MM.1S (cell line): ENCODE results near the gene MIGA2.

Experiments used
- DNase-seq: peaks from one replicate; pipeline ENCODE4 v3.0.0-alpha.2; 2015
- H2AFZ ChIP-seq: fragments of 300-600 bp; sonication (generic); 2 replicates; pipeline ENCODE4 v1.6.0; 2016; ENCODE audit warnings: antibody characterized with exemption, low read length
- H3F3A ChIP-seq: fragments of 300-600 bp; sonication (generic); 2 replicates; pipeline ENCODE4 v1.6.1; 2016; ENCODE audit warnings: mild to moderate bottlenecking, antibody characterized with exemption, low read length, moderate library complexity, mixed read lengths; ENCODE audit not compliant: insufficient read depth
- H3K27ac ChIP-seq: fragments of 300-600 bp; sonication (generic); 2 replicates; pipeline ENCODE4 v1.5.1; 2016; ENCODE audit warnings: mild to moderate bottlenecking, low read length
- H3K27me3 ChIP-seq: fragments of 300-600 bp; sonication (generic); replicated peaks from 2 replicates; pipeline ENCODE4 v1.6.0; 2016; ENCODE audit warnings: low read length; ENCODE audit not compliant: insufficient read depth
- H3K36me3 ChIP-seq: fragments of 300-600 bp; sonication (generic); replicated peaks from 2 replicates; pipeline ENCODE4 v1.6.1; 2016; ENCODE audit warnings: mild to moderate bottlenecking, low read length, mixed read lengths; ENCODE audit not compliant: insufficient read depth
- H3K4me1 ChIP-seq: fragments of 300-600 bp; sonication (generic); 2 replicates; pipeline ENCODE4 v1.6.1; 2016; ENCODE audit warnings: low read length, mixed read lengths
- H3K4me2 ChIP-seq: fragments of 300-600 bp; sonication (generic); 2 replicates; pipeline ENCODE4 v1.6.0; 2016; ENCODE audit warnings: low read depth, low read length
- H3K4me3 ChIP-seq: fragments of 300-600 bp; sonication (generic); 2 replicates; pipeline ENCODE4 v1.5.1; 2016; ENCODE audit warnings: low read length, mixed read lengths
- H3K79me2 ChIP-seq: fragments of 300-600 bp; sonication (generic); 2 replicates; pipeline ENCODE4 v1.6.1; 2016; ENCODE audit warnings: mixed run types, low read length, mixed read lengths
- H3K9ac ChIP-seq: fragments of 300-600 bp; sonication (generic); 2 replicates; pipeline ENCODE4 v1.6.1; 2016; ENCODE audit warnings: low read length, mixed read lengths
- H3K9me2 ChIP-seq: fragments of 300-600 bp; sonication (generic); replicated peaks from 2 replicates; pipeline ENCODE4 v1.6.1; 2016; ENCODE audit warnings: mild to moderate bottlenecking, low read length, mixed read lengths; ENCODE audit not compliant: insufficient read depth
- H3K9me3 ChIP-seq: fragments of 300-600 bp; sonication (generic); replicated peaks from 2 replicates; pipeline ENCODE4 v1.6.1; 2016; ENCODE audit warnings: mild to moderate bottlenecking, low read length, mixed read lengths; ENCODE audit not compliant: insufficient read depth
- H4K20me1 ChIP-seq: fragments of 300-600 bp; sonication (generic); 2 replicates; pipeline ENCODE4 v1.6.1; 2016; ENCODE audit warnings: mild to moderate bottlenecking, low read length, moderate library complexity, mixed read lengths; ENCODE audit not compliant: insufficient read depth
- CTCF ChIP-seq: fragments of 300-600 bp; sonication (generic); IDR thresholded peaks from 2 replicates; pipeline ENCODE4 v1.5.1; 2016; ENCODE audit warnings: antibody characterized with exemption, low read length, mixed read lengths
- EZH2 ChIP-seq: fragments of 300-600 bp; sonication (generic); optimal IDR thresholded peaks from 2 replicates; pipeline ENCODE3; 2017; ENCODE audit warnings: low read depth, mild to moderate bottlenecking, antibody characterized with exemption, low read length, mixed read lengths
- EZH2phosphoT487 ChIP-seq: fragments of 300-600 bp; sonication (generic); IDR thresholded peaks from 2 replicates; pipeline ENCODE4 v1.6.1; 2018; ENCODE audit warnings: antibody characterized with exemption, low read length

MIGA2 gene

DNA sequence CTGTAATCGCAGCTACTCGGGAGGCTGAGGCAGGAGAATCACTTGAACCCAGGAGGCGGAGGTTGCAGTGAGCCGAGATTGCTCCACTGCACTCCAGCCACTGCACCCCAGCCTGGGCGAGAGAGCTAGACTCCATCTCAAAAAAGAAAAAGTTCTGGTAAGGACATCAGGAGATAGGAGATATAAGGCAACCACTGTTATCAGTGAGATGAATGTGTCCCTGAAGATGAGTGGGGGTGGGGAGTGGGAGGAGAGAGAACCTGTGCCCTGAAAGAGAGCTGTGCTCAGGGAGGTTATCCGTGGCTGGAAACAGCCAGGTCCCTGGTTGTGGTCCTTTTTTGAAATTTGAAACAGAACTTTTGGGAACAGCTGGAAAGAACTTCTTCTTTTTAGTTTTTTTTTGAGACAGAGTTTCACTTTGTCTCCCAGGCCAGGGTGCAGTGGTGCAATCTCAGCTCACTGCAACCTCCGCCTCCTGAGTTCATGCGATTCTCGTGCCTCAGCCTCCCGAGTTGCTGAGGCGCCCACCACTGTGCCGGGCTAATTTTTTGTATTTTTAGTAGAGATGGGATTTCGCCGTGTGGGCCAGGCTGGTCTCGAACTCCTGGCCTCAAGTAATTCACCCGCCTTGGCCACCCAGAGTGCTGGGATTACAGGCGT, 77.3 kb downstream of the MIGA2 start:
- Histone ChIP-seq H3K9ac (no peak overlapping the region), H3K9me2 (no peaks in the 10 kb centered on the region), H3K4me1 (no peaks in the 10 kb centered on the region), H3F3A (no peaks in the 10 kb centered on the region), H3K9me3 (no peaks in the 10 kb centered on the region), H2AFZ (no peak overlapping the region), H3K79me2 (peaks cover 72% of the 10 kb centered on the region), H4K20me1 (no peaks in the 10 kb centered on the region), H3K4me2 (no peak overlapping the region), H3K27me3 (no peaks in the 10 kb centered on the region), H3K4me3 (no peak overlapping the region), H3K27ac (no peak overlapping the region), H3K36me3 (no peaks in the 10 kb centered on the region)
- TF ChIP-seq CTCF (no peak), EZH2phosphoT487 (no peak), EZH2 (no peak)
- no peak for DNase-seq

DNA sequence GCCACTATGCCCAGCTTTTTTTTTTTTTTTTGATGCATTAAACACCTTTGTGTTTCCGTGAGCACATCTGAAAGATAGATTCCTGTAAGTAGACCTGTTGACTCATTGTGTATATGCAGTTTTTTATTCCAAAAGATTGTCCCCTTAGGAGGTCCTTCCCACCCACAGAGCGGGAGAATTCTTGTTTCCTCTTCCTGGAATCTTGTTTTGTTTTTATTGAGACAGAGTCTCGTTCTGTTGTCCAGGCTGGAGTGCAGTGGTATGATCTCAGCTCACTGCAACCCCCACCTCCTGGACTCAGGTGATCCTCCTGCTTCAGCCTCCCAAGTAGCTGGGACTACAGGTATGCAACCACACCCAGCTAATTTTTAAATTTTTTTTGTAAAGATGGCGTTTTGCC, 82.4 kb downstream of the MIGA2 start:
- H3K27me3 ChIP-seq, result no peaks in the 10 kb centered on the region
- H3K79me2 ChIP-seq, result peaks cover 62% of the 10 kb centered on the region
- H3K27ac ChIP-seq, result no peak overlapping the region
- H3K4me1 ChIP-seq, result no peaks in the 10 kb centered on the region
- DNase-seq, result no peak
- no peaks in the 10 kb centered on the region for H3K36me3 ChIP-seq
- TF ChIP-seq EZH2phosphoT487, result no peak
- TF ChIP-seq EZH2, result no peak
- TF ChIP-seq CTCF, result no peak
- no peak overlapping the region for H3K4me2 ChIP-seq
- H2AFZ ChIP-seq, result no peak overlapping the region
- H3K9ac ChIP-seq, result no peak overlapping the region
- H3K9me3 ChIP-seq, result no peaks in the 10 kb centered on the region
- H3K4me3 ChIP-seq, result no peak overlapping the region
- no peaks in the 10 kb centered on the region for H4K20me1 ChIP-seq
- H3K9me2 ChIP-seq, result no peaks in the 10 kb centered on the region
- H3F3A ChIP-seq, result no peaks in the 10 kb centered on the region

- no peak for TF ChIP-seq CTCF
- TF ChIP-seq EZH2phosphoT487, result no peak
- no peak for TF ChIP-seq EZH2
- no peaks in the 10 kb centered on the region for H4K20me1 ChIP-seq
- no peaks in the 10 kb centered on the region for H3K36me3 ChIP-seq
- H3K9ac ChIP-seq, result no peak overlapping the region
- no peaks in the 10 kb centered on the region for H3K9me2 ChIP-seq
- H3K9me3 ChIP-seq, result no peaks in the 10 kb centered on the region
- no peaks in the 10 kb centered on the region for H3K4me1 ChIP-seq
- no peak overlapping the region for H3K27ac ChIP-seq
- H3K79me2 ChIP-seq, result peaks cover 49% of the 10 kb centered on the region
- no peaks in the 10 kb centered on the region for H3K27me3 ChIP-seq
- H3K4me2 ChIP-seq, result no peak overlapping the region
- H3F3A ChIP-seq, result no peaks in the 10 kb centered on the region
- no peak overlapping the region for H3K4me3 ChIP-seq
- no peak overlapping the region for H2AFZ ChIP-seq
- no peak for DNase-seq
These were observed 85.1 kb downstream of the MIGA2 start for GRCh38 chr9:129121483-129121882.
